DMS79 treated with DMSO at 0.1 percent for 48 hours (cell line): ENCODE measurements around the gene SLC39A6.
"Not testable (repeated sequence)": the region's sequence is repeated elsewhere in the genome, so short reads cannot be mapped to it uniquely, and the experiment has no call there.

Experiments used
- DNase-seq: peaks from one replicate; lab custom pipeline; 2025; lab: John Stamatoyannopoulos, UW

SLC39A6 gene

GRCh38 chr18:36096955-36097354 is 32.2 kb downstream of the SLC39A6 start:
- no peak for DNase-seq

- DNase-seq: peak; percentile 29
Observed at GRCh38 chr18:36095936-36096519, 33.1 kb downstream of the SLC39A6 start.

- DNase-seq: no peak
Observed at GRCh38 chr18:36094431-36094830, 34.7 kb downstream of the SLC39A6 start.

- not testable (repeated sequence) for DNase-seq
Observed at GRCh38 chr18:36092116-36092515, 37.0 kb downstream of the SLC39A6 start.

- no peak for DNase-seq
Observed at GRCh38 chr18:36089001-36089400, 40.1 kb downstream of the SLC39A6 start.

GRCh38 chr18:36088256-36088655 is 40.9 kb downstream of the SLC39A6 start:
- no peak for DNase-seq

- DNase-seq: no peak
Observed at GRCh38 chr18:36086186-36086585, 43.0 kb downstream of the SLC39A6 start.

GRCh38 chr18:36085195-36085594 is 43.9 kb downstream of the SLC39A6 start:
- DNase-seq: no peak

GRCh38 chr18:36083729-36084128 is 45.4 kb downstream of the SLC39A6 start:
- no peak for DNase-seq

GRCh38 chr18:36081118-36081517 is 48.0 kb downstream of the SLC39A6 start:
- not testable (repeated sequence) for DNase-seq

- DNase-seq: no peak
Observed at GRCh38 chr18:36078751-36079529, 50.2 kb downstream of the SLC39A6 start.

GRCh38 chr18:36077764-36078163 is 51.4 kb downstream of the SLC39A6 start:
- not testable (repeated sequence) for DNase-seq

- DNase-seq: peak; percentile 91
Observed at GRCh38 chr18:36075862-36076587, 53.1 kb downstream of the SLC39A6 start.

GRCh38 chr18:36074435-36074834 is 54.7 kb downstream of the SLC39A6 start:
- no peak for DNase-seq

- no peak for DNase-seq
Observed at GRCh38 chr18:36073676-36074075, 55.5 kb downstream of the SLC39A6 start.

- DNase-seq: not testable (repeated sequence)
Observed at GRCh38 chr18:36072406-36072805, 56.7 kb downstream of the SLC39A6 start.

GRCh38 chr18:36067055-36067957 is 61.8 kb downstream of the SLC39A6 start, which contains the start of gene RPRD1A:
Gene RPRD1A (minus strand): TSS chr18:36067559. CDS start chr18:36067404, 155 bp downstream.
- peak; percentile 93 for DNase-seq

- no peak for DNase-seq
Observed at GRCh38 chr18:36066686-36067054, 62.5 kb downstream of the SLC39A6 start.

- no peak for DNase-seq
Observed at GRCh38 chr18:36066001-36066400, 63.1 kb downstream of the SLC39A6 start.

GRCh38 chr18:36064809-36065079 is 64.4 kb downstream of the SLC39A6 start:
- DNase-seq: not testable (repeated sequence)

- no peak for DNase-seq
Observed at GRCh38 chr18:36064027-36064808, 64.9 kb downstream of the SLC39A6 start.
